ENCODE data around the gene NOS3.

Gene NOS3

DNA sequence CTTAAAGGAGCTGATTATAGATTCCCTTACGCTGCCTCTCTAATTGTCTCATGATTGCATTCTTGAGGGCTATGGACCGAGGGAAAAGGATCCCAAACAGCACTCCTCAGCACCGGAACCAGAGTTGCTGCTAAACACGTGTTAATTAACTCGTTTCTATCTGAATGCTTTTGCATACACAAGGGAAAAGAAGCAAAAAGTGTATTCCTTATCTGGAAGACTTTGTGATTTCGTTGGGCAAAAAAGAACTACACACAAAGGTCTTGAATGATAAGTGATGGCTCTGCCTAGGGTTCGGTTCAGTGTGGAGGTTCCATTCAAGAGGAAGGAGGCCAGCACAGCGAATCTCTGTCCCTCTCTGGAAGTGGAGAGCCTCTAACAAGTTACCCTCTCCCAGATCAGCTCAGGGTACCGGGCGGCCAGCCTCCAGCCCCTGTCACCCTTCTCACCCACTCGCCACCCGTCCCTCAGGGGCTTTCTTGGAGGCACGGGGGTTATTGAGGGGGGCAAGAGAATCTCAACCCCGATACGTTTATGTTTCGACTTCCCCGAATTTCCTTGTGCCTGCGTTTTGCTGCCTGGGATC is 68.1 kb downstream of the NOS3 start:
- DNase-seq (ENCODE audit: low spot score) = no peak

DNA sequence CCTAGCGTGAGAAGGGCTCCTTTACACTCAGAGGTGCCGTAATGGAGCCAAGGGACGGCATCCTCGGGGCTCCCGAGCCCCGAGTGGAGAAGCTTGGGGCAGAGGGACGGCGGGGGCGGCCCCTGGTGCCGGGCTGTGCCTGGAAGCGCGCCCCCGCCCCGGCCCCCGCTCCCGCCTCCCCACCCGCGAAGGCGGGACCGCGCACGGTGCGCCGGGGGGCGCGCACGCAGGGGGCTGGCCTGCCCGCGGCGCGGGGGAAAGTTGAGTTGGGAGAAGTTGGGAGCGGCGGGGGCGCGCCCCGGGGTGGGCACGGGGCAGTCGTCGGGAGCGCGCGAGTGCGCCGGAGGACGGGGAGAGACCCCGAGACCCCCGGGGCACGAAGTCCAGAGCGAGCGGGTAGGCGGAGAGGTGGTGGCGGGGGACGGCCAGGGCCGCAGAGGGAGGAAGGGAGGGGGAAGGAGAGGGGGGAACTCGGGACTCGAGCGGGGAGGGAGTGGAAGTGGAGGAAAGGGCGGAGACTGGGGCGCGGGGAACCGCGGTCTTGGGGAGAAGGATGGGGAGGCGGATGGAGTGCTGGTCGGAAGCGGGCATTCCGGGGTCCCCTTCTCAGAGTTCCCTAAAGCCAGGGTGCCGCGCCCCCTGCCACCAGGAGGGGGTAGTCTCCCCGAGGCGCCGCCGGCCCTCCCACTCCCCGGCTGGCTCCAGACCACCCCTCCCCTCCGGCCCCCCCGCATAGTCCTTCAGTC is 68.7 kb downstream of the NOS3 start, which contains the start of gene SLC4A2:
TSS of gene SLC4A2 (plus strand) at position 223 of the 746 bp plus-strand sequence. CDS start 2,399 bp downstream, outside the sequence.
- peak; percentile 90 for DNase-seq (ENCODE audit: low spot score)

DNA sequence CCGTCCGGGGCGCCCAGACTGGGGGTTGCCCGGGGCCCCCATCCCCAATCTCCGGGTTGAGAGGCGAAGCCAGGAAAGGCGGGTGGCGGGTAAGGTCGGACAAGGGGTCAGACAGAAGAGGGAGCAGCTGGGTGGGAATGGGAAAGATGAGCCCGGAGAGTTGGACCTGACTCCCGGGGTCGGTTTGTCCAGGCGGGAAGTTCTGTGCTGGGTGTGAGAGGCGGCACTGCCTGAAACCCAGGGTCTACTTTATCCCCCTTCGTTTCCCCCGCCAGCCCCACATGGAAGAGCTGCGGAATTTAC is 69.2 kb downstream of the NOS3 start:
- no peak for DNase-seq (ENCODE audit: low spot score)

DNA sequence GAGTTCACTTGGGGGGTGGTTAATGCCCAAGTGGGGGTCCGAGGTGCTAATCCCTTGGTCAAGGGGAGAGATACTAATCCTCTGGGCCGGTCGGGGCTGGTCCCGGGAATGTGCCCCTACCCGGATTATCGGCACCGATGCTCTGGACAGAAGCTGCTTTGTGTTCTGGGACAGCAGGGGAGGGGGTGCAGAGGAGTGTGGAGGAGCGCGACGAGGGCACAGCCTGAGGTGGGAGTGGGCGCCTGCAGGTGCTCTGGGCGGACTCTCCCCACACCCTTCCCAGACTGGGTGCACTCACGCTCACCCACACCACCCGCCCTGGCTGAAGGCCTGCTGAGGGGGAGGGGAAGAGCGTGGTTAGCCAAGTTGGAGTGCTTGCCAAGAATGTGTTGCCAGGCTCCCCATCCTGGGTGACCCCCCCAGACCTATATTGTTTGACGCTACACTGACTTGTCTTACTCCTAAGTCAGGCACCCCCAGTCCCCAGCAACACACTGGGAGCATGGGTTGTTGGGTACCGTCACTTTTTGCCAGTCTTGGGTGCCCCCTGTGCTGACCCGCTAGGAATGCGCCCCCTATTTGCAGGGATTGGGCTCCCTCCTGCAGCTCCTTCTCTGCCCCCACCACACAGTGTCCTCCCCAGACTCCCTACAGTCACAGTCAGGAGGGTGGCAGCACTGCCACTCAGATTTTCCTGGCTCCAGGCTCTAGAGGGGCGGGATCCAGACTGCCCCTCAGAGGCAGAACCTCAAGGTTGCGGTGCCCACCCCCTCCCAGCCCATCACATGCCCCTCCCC is 69.8 kb downstream of the NOS3 start:
- DNase-seq (ENCODE audit: low spot score) = peak; percentile 68

DNA sequence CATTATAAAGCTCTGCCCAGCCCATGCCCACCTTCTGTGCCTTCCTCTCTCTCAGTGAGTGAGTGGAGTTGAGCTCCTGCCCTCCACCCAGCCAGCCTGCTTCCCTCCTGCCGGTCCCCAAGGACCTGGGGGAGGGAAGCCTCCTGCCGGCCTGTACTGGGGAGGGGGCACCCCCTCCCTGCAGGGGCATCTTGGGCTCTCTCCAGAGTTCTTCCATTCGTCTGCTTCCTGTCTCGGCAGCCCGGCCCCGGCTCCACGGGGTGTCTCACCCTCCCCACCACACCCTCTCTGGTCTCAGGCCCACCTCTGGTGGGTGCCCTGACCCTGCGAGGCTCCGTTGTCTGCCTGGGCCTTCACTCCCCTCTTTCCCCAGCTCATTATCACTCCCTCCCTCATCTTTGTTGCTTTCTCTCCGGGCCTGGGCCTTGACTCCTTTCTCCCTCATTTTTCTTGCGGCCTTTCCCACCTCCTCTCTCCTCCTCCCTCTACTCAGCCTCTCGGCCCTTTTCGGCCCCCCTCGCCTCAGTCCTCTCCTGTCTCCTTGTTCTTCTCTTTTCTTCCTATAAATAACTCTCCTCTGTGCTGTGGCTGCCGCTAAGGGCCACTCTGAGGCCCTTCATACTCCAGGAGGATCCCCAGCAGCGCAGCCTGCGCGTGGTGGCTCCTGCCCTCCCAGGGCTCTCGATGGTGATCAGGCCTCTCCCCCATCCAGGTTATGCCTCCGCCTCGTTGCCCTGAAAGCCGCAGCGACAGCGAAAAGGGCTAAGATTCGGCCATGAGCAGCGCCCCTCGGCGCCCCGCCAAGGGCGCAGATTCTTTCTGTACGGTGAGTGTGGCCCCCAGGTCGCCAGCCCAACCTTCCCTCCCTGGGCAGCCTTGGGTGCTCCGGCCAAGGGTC is 70.6 kb downstream of the NOS3 start:
- peak; percentile 81 for DNase-seq (ENCODE audit: low spot score)

DNA sequence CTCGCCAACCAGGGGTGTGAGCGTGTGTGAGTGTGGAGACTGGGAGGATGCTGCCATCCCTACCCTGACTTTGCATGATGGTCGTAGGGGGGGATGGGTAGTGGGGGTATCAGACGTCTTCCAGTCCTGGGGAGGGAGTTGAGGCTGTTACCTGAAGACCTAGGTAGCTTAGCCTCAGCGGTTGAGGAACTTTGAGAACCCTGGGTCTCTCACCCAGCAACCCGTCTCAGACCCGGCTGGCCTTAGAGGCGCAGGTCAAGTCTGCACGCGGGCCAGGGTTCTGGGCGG is 71.2 kb downstream of the NOS3 start:
- DNase-seq (ENCODE audit: low spot score) = no peak

DNA sequence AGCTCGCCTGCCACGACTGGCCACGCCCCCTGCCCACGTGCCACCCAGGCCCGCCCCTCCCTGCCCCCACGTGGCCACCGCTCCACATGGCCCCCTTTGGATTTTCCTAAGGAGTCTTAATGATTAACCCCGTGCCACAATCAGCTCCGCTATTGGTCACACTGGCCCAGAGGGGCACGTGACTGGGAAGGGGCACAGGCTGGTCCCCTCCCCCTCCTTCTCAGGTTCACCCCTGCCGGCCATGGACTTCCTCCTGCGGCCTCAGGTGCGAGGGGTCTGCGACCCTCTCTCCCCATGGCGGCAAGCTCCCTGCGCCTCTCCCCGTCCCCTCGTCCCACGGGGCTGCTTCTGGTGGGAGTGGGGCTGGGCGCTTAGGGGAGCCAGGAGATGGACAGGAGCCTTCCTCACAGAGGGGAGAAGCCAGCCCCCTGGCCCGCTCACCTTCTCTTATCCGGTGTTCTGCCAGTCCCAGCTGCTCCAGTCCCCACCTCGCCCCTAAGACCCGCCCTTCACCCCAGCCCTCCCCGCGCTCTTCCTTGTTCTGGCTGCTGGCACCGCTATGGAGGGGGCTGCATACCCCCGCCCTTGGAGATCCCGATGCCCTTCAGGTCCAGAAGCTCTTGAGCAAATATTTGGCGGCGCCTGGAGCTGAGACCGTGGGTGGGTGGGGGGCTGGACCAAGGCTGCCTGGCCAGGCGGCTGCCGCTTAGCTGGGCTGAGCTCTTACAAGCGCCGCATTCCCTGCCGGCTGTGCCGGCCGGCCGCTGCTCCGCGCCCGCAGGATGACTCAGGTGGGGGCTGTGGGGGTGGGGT is 71.8 kb downstream of the NOS3 start:
- peak; percentile 92 for DNase-seq (ENCODE audit: low spot score)

DNA sequence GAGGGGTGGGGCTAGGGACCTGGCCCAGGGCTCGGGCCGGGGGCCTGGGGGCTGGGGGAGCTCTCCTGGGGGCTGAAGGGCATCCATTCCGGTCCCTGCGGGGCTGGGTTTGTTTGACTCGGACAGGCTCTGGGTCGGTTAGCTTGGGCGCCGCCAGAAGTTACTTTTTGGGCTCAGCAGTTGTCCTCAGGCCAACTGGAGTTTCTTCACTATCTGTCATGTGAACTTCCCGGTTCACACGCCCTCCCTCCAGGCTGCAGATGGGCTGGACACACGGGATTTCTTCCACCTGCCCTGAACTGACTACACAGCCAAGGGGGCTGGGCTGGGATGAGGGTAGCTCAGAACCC is 72.4 kb downstream of the NOS3 start:
- DNase-seq (ENCODE audit: low spot score) = no peak
